ENCODE results near the gene PXDN. TPM values are rescaled to one million over a fixed set of nuclear protein-coding genes. Genes with fewer than 3 reads are reported as not detected.
"Not testable (repeated sequence)": the region's sequence is repeated elsewhere in the genome, so short reads cannot be mapped to it uniquely, and the experiment has no call there.

PXDN gene
- total and polyA plus RNA-seq, 10 of the 15 experiments (the other 5 are each of a cell fraction or from before 2014, with no cell fraction given), result 0.12 to 0.69 (median 0.23) TPM; not detected in 5

DNA sequence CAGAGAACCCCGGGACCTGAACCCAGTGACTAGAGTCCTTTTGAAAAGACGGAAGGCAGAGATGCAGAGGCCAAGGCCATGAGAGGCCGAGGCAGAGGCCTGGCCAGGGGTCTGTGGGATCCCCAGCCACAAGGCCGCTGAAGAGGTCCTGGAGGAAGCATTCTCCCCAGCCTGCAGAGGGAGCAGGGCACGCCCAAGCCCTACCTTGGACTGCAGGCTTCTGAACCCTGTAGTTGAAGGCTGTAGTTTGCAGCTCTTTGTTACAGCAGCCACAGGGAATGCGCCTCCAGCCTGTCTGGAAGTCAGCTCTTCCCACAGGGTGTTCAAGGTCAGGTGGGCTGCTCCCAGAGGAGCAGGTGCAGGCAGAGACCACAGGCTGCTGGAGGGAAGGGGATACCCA lies 22.1 kb upstream of the PXDN start:
- H4K20me1 ChIP-seq (ENCODE audit: control insufficient read depth, insufficient read depth), result no peaks in the 10 kb centered on the region
- TF ChIP-seq HDAC6 (IDR thresholded peaks at IDR 0.05; ENCODE audit: unreplicated experiment), result no peak
- no peak for TF ChIP-seq IKZF2 (IDR thresholded peaks at IDR 0.05)
- no peak for TF ChIP-seq FOXK2 (IDR thresholded peaks at IDR 0.05)
- TF ChIP-seq, protein P1, sequence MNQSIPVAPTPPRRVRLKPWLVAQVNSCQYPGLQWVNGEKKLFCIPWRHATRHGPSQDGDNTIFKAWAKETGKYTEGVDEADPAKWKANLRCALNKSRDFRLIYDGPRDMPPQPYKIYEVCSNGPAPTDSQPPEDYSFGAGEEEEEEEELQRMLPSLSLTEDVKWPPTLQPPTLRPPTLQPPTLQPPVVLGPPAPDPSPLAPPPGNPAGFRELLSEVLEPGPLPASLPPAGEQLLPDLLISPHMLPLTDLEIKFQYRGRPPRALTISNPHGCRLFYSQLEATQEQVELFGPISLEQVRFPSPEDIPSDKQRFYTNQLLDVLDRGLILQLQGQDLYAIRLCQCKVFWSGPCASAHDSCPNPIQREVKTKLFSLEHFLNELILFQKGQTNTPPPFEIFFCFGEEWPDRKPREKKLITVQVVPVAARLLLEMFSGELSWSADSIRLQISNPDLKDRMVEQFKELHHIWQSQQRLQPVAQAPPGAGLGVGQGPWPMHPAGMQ (IDR thresholded peaks at IDR 0.05; ENCODE audit: borderline replicate concordance), result no peak
- TF ChIP-seq, protein P2, sequence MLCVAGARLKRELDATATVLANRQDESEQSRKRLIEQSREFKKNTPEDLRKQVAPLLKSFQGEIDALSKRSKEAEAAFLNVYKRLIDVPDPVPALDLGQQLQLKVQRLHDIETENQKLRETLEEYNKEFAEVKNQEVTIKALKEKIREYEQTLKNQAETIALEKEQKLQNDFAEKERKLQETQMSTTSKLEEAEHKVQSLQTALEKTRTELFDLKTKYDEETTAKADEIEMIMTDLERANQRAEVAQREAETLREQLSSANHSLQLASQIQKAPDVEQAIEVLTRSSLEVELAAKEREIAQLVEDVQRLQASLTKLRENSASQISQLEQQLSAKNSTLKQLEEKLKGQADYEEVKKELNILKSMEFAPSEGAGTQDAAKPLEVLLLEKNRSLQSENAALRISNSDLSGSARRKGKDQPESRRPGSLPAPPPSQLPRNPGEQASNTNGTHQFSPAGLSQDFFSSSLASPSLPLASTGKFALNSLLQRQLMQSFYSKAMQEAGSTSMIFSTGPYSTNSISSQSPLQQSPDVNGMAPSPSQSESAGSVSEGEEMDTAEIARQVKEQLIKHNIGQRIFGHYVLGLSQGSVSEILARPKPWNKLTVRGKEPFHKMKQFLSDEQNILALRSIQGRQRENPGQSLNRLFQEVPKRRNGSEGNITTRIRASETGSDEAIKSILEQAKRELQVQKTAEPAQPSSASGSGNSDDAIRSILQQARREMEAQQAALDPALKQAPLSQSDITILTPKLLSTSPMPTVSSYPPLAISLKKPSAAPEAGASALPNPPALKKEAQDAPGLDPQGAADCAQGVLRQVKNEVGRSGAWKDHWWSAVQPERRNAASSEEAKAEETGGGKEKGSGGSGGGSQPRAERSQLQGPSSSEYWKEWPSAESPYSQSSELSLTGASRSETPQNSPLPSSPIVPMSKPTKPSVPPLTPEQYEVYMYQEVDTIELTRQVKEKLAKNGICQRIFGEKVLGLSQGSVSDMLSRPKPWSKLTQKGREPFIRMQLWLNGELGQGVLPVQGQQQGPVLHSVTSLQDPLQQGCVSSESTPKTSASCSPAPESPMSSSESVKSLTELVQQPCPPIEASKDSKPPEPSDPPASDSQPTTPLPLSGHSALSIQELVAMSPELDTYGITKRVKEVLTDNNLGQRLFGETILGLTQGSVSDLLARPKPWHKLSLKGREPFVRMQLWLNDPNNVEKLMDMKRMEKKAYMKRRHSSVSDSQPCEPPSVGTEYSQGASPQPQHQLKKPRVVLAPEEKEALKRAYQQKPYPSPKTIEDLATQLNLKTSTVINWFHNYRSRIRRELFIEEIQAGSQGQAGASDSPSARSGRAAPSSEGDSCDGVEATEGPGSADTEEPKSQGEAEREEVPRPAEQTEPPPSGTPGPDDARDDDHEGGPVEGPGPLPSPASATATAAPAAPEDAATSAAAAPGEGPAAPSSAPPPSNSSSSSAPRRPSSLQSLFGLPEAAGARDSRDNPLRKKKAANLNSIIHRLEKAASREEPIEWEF (IDR thresholded peaks at IDR 0.05; ENCODE audit: insufficient replicate concordance, low read depth, low read length), result no peak
- TF ChIP-seq, protein P3, sequence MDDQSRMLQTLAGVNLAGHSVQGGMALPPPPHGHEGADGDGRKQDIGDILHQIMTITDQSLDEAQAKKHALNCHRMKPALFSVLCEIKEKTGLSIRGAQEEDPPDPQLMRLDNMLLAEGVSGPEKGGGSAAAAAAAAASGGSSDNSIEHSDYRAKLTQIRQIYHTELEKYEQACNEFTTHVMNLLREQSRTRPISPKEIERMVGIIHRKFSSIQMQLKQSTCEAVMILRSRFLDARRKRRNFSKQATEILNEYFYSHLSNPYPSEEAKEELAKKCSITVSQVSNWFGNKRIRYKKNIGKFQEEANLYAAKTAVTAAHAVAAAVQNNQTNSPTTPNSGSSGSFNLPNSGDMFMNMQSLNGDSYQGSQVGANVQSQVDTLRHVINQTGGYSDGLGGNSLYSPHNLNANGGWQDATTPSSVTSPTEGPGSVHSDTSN (IDR thresholded peaks at IDR 0.05; ENCODE audit: insufficient replicate concordance, low read depth, low read length), result no peak
- TF ChIP-seq SIX5 (IDR thresholded peaks at IDR 0.05; ENCODE audit: low read depth, low read length, severe bottlenecking), result no peak
- no peak overlapping the region for H3K27ac ChIP-seq (ENCODE audit: control insufficient read depth, insufficient read depth)
- POLR2A ChIA-PET, result no interaction called here
- H3K27me3 ChIP-seq (replicated peaks in 1 of 2; ENCODE audit: control insufficient read depth in 2 of 2, insufficient read depth in 2 of 2, low read length in 1 of 2), result no peaks in the 10 kb centered on the region
- no peak overlapping the region for H3K9ac ChIP-seq (ENCODE audit: control insufficient read depth, insufficient read depth, low read length)
- H3K9me3 ChIP-seq (replicated peaks; ENCODE audit: control insufficient read depth, insufficient read depth, low read length), result no peaks in the 10 kb centered on the region
- intact Hi-C loops (cut with micrococcal nuclease; ENCODE audit: unreplicated experiment), result no loop called here
- in situ Hi-C loops (cut with MboI), result no loop called here
- no peaks in the 10 kb centered on the region for H3K4me1 ChIP-seq (ENCODE audit: control insufficient read depth, insufficient read depth, low read length)
- SMC1A ChIA-PET (ENCODE audit: uncharacterized antibody, unreplicated experiment), result no interaction called here
- CTCF ChIA-PET, result no interaction called here
- RAD21 ChIA-PET (ENCODE audit: unreplicated experiment), result no interaction called here
- FAIRE-seq (no peak), ATAC-seq (no peak), DNase-seq (ENCODE audit: low read depth, low spot score) (no peak)
- BruUV-seq (replicated peaks), result no TSS peak
- no peak overlapping the region for H3K4me3 ChIP-seq
- WGBS (ENCODE audit: insufficient coverage, insufficient replicate concordance, low lambda C conversion rate, missing lambda C conversion rate), result 21% methylated on average over 6 of the region's 6 CpGs
- H3K79me2 ChIP-seq (ENCODE audit: control insufficient read depth, insufficient read depth, low read length), result no peaks in the 10 kb centered on the region
- H3K4me2 ChIP-seq (ENCODE audit: control insufficient read depth, insufficient read depth), result no peak overlapping the region
- no peak overlapping the region for H2AFZ ChIP-seq (ENCODE audit: control insufficient read depth, low read depth, low read length)
- no peaks in the 10 kb centered on the region; a peak in 1 of 4 replicates for H3K36me3 ChIP-seq (ENCODE audit: control insufficient read depth in 2 of 2, insufficient read depth in 2 of 2, low read length in 1 of 2)

DNA sequence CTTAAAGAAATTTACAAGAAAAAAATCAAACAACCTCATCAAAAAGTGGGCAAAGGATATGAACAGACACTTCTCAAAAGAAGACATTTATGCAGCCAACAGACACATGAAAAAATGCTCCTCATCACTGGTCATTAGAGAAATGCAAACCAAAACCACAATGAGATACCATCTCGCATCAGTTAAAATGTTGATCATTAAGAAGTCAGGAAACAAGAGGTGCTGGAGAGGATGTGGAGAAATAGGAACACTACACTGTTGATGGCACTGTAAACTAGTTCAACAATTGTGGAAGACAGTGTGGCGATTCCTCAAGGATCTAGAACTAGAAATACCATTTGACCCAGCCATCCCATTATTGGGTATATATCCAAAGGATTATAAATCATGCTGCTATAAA lies 20.9 kb upstream of the PXDN start:
- not testable (repeated sequence) for BruUV-seq (replicated peaks); FAIRE-seq

More for the DNA sequence above, 20.9 kb upstream of the PXDN start:
- H3K4me1 ChIP-seq (ENCODE audit: control insufficient read depth, insufficient read depth, low read length); H3K79me2 ChIP-seq (ENCODE audit: control insufficient read depth, insufficient read depth, low read length); H3K9ac ChIP-seq (ENCODE audit: control insufficient read depth, insufficient read depth, low read length); SMC1A ChIA-PET (ENCODE audit: uncharacterized antibody, unreplicated experiment); DNase-seq (ENCODE audit: low read depth, low spot score); ATAC-seq; H3K36me3 ChIP-seq (ENCODE audit: control insufficient read depth in 2 of 2, insufficient read depth in 2 of 2, low read length in 1 of 2); H4K20me1 ChIP-seq (ENCODE audit: control insufficient read depth, insufficient read depth); intact Hi-C loops (cut with micrococcal nuclease; ENCODE audit: unreplicated experiment); CTCF ChIA-PET; POLR2A ChIA-PET; H3K4me2 ChIP-seq (ENCODE audit: control insufficient read depth, insufficient read depth); H2AFZ ChIP-seq (ENCODE audit: control insufficient read depth, low read depth, low read length); H3K27ac ChIP-seq (ENCODE audit: control insufficient read depth, insufficient read depth); in situ Hi-C loops (cut with MboI); H3K4me3 ChIP-seq; H3K9me3 ChIP-seq (replicated peaks; ENCODE audit: control insufficient read depth, insufficient read depth, low read length); RAD21 ChIA-PET (ENCODE audit: unreplicated experiment); H3K27me3 ChIP-seq (replicated peaks in 1 of 2; ENCODE audit: control insufficient read depth in 2 of 2, insufficient read depth in 2 of 2, low read length in 1 of 2): not testable (repeated sequence)
- 0% methylated on average over 2 of the region's 2 CpGs for WGBS (ENCODE audit: insufficient coverage, insufficient replicate concordance, low lambda C conversion rate, missing lambda C conversion rate)

Measured in GM12878 (cell line).